Fibroblast of mammary gland (primary cell): ENCODE data around the gene KLF12.

Experiments
- DNase-seq: peaks from one replicate; pipeline ENCODE4 v3.0.0-alpha.2; 2010; ENCODE audit warnings: low read depth
- H3K4me3 ChIP-seq: 2 replicates; pipeline ENCODE4 v1.5.1; 2011; ENCODE audit warnings: low read depth, mild to moderate bottlenecking, low read length, moderate library complexity; ENCODE audit not compliant: control insufficient read depth
- TF ChIP-seq, protein P1 (sequence below): conservative IDR thresholded peaks from 2 replicates; pipeline ENCODE4 v1.5.1; 2011; ENCODE audit warnings: low read depth, low read length, inconsistent platforms; ENCODE audit not compliant: control insufficient read depth, insufficient read depth

KLF12 gene

DNA sequence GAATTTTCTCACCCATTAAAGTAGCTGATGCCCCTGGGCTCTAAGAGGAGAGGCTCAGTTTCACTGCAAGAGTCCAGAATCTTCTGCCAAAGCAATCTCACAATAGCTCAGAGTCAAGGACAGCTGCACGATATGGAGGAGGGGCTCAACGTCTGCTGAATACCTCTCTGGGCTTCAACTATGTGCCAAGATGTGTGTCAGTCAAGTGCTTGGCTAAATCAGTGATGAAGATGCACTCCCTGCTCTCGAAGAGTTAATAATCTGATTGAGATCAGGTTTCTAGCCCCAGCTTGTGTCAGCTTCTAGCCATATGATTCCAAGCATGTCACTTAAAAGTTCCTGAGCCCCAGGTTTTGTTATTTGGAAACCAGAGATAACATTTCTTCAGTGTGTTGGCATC lies 46.8 kb downstream of the KLF12 start:
- no peak overlapping the region for H3K4me3 ChIP-seq
- DNase-seq = no peak
- TF ChIP-seq, protein P1, sequence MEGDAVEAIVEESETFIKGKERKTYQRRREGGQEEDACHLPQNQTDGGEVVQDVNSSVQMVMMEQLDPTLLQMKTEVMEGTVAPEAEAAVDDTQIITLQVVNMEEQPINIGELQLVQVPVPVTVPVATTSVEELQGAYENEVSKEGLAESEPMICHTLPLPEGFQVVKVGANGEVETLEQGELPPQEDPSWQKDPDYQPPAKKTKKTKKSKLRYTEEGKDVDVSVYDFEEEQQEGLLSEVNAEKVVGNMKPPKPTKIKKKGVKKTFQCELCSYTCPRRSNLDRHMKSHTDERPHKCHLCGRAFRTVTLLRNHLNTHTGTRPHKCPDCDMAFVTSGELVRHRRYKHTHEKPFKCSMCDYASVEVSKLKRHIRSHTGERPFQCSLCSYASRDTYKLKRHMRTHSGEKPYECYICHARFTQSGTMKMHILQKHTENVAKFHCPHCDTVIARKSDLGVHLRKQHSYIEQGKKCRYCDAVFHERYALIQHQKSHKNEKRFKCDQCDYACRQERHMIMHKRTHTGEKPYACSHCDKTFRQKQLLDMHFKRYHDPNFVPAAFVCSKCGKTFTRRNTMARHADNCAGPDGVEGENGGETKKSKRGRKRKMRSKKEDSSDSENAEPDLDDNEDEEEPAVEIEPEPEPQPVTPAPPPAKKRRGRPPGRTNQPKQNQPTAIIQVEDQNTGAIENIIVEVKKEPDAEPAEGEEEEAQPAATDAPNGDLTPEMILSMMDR = no peak
